ENCODE data around the gene COL18A1. TPM values are rescaled to one million over a fixed set of nuclear protein-coding genes. Genes with fewer than 3 reads are reported as not detected.

Gene COL18A1
- total RNA-seq, 1 donor from 2014 or later: 9.5 TPM

GRCh38 chr21:45408801-45409261 is 3.9 kb downstream of the COL18A1 start:
- DNase-seq: no peak
- peaks cover 5% of the 10 kb centered on the region for H3K9me3 Mint-ChIP-seq (ENCODE audit: unreplicated experiment)
- H3K4me1 Mint-ChIP-seq (ENCODE audit: low read depth, unreplicated experiment): peaks cover 2% of the 10 kb centered on the region
- H3K36me3 Mint-ChIP-seq (ENCODE audit: unreplicated experiment): no peaks in the 10 kb centered on the region
- peaks cover 14% of the 10 kb centered on the region for H3K27me3 Mint-ChIP-seq (ENCODE audit: unreplicated experiment)
- no peak overlapping the region for H3K4me3 Mint-ChIP-seq (ENCODE audit: unreplicated experiment)
- TF ChIP-seq CTCF (IDR thresholded peaks at IDR 0.05; ENCODE audit: partially characterized antibody, unreplicated experiment): no peak
- no peak overlapping the region for H3K27ac Mint-ChIP-seq (ENCODE audit: unreplicated experiment)

- Mint-ChIP-seq H3K27me3 (ENCODE audit: unreplicated experiment) (peaks cover 10% of the 10 kb centered on the region), H3K36me3 (ENCODE audit: unreplicated experiment) (no peaks in the 10 kb centered on the region), H3K27ac (ENCODE audit: unreplicated experiment) (no peak overlapping the region), H3K4me3 (ENCODE audit: unreplicated experiment) (no peak overlapping the region), H3K9me3 (ENCODE audit: unreplicated experiment) (peaks cover 5% of the 10 kb centered on the region), H3K4me1 (ENCODE audit: low read depth, unreplicated experiment) (peaks cover 2% of the 10 kb centered on the region)
- no peak for DNase-seq
- TF ChIP-seq CTCF (IDR thresholded peaks at IDR 0.05; ENCODE audit: partially characterized antibody, unreplicated experiment): no peak
Observed at GRCh38 chr21:45409466-45410150, 4.6 kb downstream of the COL18A1 start.

- H3K4me3 Mint-ChIP-seq (ENCODE audit: unreplicated experiment): no peak overlapping the region
- no peak overlapping the region for H3K27ac Mint-ChIP-seq (ENCODE audit: unreplicated experiment)
- peaks cover 5% of the 10 kb centered on the region for H3K9me3 Mint-ChIP-seq (ENCODE audit: unreplicated experiment)
- peaks cover 2% of the 10 kb centered on the region for H3K4me1 Mint-ChIP-seq (ENCODE audit: low read depth, unreplicated experiment)
- H3K36me3 Mint-ChIP-seq (ENCODE audit: unreplicated experiment): no peaks in the 10 kb centered on the region
- TF ChIP-seq CTCF (IDR thresholded peaks at IDR 0.05; ENCODE audit: partially characterized antibody, unreplicated experiment): no peak
- peaks cover 10% of the 10 kb centered on the region for H3K27me3 Mint-ChIP-seq (ENCODE audit: unreplicated experiment)
- no peak for DNase-seq
Observed at GRCh38 chr21:45410151-45410864, 5.3 kb downstream of the COL18A1 start.

GRCh38 chr21:45410865-45411809 is 6.2 kb downstream of the COL18A1 start:
- Mint-ChIP-seq H3K4me1 (ENCODE audit: low read depth, unreplicated experiment) (peaks cover 2% of the 10 kb centered on the region), H3K4me3 (ENCODE audit: unreplicated experiment) (no peak overlapping the region), H3K27ac (ENCODE audit: unreplicated experiment) (no peak overlapping the region), H3K9me3 (ENCODE audit: unreplicated experiment) (peaks cover 5% of the 10 kb centered on the region), H3K36me3 (ENCODE audit: unreplicated experiment) (no peaks in the 10 kb centered on the region), H3K27me3 (ENCODE audit: unreplicated experiment) (peaks cover 10% of the 10 kb centered on the region)
- no peak for DNase-seq
- no peak for TF ChIP-seq CTCF (IDR thresholded peaks at IDR 0.05; ENCODE audit: partially characterized antibody, unreplicated experiment)
